ENCODE results near the gene IL20RB. TPM values are rescaled to one million over a fixed set of nuclear protein-coding genes. Genes with fewer than 3 reads are reported as not detected.

IL20RB gene
- total RNA-seq, 1 experiment from 2014 or later: 7.2 TPM

GRCh38 chr3:136925425-136926190, 32.2 kb upstream of the IL20RB start:
- peaks cover 16% of the 10 kb centered on the region; the same call in 1 of the 2 replicates for H4K20me1 ChIP-seq (ENCODE audit: insufficient read depth)
- H3K27ac ChIP-seq: no peak overlapping the region
- H3K9me2 ChIP-seq (ENCODE audit: insufficient read depth): no peaks in the 10 kb centered on the region
- ChIA-PET CTCF (no interaction called here), POLR2A (ENCODE audit: unreplicated experiment) (interaction anchor here (0.6 kb wide), 1 partner anchor 106 kb away, joined by 3 read pairs; no protein-coding TSS in a partner anchor)
- DNase-seq: no peak
- 0 out of 2 replicates have a peak, but pooled peaks cover 4% of the 10 kb centered on the region for H3K36me3 ChIP-seq (ENCODE audit: low read depth)
- BruUV-seq (replicated peaks): no TSS peak
- H3K27me3 ChIP-seq (ENCODE audit: insufficient read depth, low read depth): no peaks in the 10 kb centered on the region
- no peak overlapping the region for H3K4me2 ChIP-seq
- H3K4me3 ChIP-seq: no peak overlapping the region
- intact Hi-C loops (cut with micrococcal nuclease; ENCODE audit: unreplicated experiment): no loop called here
- H3F3A ChIP-seq (ENCODE audit: insufficient read depth, low read depth): peaks cover 16% of the 10 kb centered on the region; the same call in 1 of the 2 replicates
- TF ChIP-seq, protein P1, sequence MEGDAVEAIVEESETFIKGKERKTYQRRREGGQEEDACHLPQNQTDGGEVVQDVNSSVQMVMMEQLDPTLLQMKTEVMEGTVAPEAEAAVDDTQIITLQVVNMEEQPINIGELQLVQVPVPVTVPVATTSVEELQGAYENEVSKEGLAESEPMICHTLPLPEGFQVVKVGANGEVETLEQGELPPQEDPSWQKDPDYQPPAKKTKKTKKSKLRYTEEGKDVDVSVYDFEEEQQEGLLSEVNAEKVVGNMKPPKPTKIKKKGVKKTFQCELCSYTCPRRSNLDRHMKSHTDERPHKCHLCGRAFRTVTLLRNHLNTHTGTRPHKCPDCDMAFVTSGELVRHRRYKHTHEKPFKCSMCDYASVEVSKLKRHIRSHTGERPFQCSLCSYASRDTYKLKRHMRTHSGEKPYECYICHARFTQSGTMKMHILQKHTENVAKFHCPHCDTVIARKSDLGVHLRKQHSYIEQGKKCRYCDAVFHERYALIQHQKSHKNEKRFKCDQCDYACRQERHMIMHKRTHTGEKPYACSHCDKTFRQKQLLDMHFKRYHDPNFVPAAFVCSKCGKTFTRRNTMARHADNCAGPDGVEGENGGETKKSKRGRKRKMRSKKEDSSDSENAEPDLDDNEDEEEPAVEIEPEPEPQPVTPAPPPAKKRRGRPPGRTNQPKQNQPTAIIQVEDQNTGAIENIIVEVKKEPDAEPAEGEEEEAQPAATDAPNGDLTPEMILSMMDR (conservative IDR thresholded peaks at IDR 0.05): no peak
- TF ChIP-seq EZH2 (IDR thresholded peaks at IDR 0.05; ENCODE audit: low read depth): no peak
- peaks cover 48% of the 10 kb centered on the region for H3K79me2 ChIP-seq (ENCODE audit: low read depth)
- no peaks in the 10 kb centered on the region; the same call in 1 of the 2 replicates for H3K9me3 ChIP-seq (ENCODE audit: insufficient read depth, low read depth)
- H2AFZ ChIP-seq: no peak overlapping the region
- no peaks in the 10 kb centered on the region for H3K4me1 ChIP-seq (replicated peaks; ENCODE audit: insufficient read depth)

DNA sequence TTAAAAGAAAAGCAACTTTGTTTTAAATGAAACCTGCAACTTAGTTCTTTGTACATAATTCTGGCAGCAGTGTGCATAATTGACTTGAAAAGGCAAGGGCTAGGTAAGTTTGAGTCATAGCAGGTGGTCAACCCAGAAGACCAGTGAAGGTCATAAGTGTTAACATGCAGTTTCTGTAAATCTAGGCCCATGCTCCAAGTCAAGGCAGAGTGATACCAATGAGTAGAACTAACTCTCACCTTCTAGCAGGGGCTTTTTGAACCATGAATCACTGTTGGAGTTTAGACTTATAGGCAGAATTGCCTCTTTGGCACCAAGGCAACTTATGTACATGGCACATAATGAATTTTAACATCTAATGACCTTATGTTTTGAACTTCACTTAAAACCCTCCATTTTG, 29.5 kb upstream of the IL20RB start:
- no TSS peak for BruUV-seq (replicated peaks)
- no peaks in the 10 kb centered on the region for H3K9me2 ChIP-seq (ENCODE audit: insufficient read depth)

GRCh38 chr3:136929977-136930670, 27.7 kb upstream of the IL20RB start:
- CTCF ChIA-PET: interaction anchor here (0.6 to 0.7 kb wide), 2 partner anchors 83 to 503 kb away, joined by 3 to 4 read pairs; no protein-coding TSS in a partner anchor
- no peaks in the 10 kb centered on the region for H3K9me3 ChIP-seq (ENCODE audit: insufficient read depth, low read depth)
- H3K4me1 ChIP-seq (replicated peaks; ENCODE audit: insufficient read depth): 0 out of 2 replicates have a peak, but pooled peaks cover 5% of the 10 kb centered on the region
- H3K36me3 ChIP-seq (ENCODE audit: low read depth): no peaks in the 10 kb centered on the region
- POLR2A ChIA-PET (ENCODE audit: unreplicated experiment): interaction anchor here (0.6 kb wide), 2 partner anchors 32 to 68 kb away, joined by 4 read pairs; partner anchors contain the start of gene NCK1
- DNase-seq: no peak
- no peaks in the 10 kb centered on the region for H3K27me3 ChIP-seq (ENCODE audit: insufficient read depth, low read depth)
- no peak overlapping the region for H3K4me3 ChIP-seq
- intact Hi-C loops (cut with micrococcal nuclease; ENCODE audit: unreplicated experiment): no loop called here
- BruUV-seq (replicated peaks): no TSS peak
- peaks cover 26% of the 10 kb centered on the region; the same call in 1 of the 2 replicates for H3K79me2 ChIP-seq (ENCODE audit: low read depth)
- H2AFZ ChIP-seq: no peak overlapping the region
- no peak overlapping the region for H3K27ac ChIP-seq
- no peak overlapping the region for H3K4me2 ChIP-seq
- TF ChIP-seq EZH2 (IDR thresholded peaks at IDR 0.05; ENCODE audit: low read depth): no peak
- TF ChIP-seq, protein P1 (conservative IDR thresholded peaks at IDR 0.05): no peak
- H3F3A ChIP-seq (ENCODE audit: insufficient read depth, low read depth): peaks cover 13% of the 10 kb centered on the region; the same call in 1 of the 2 replicates
- H4K20me1 ChIP-seq (ENCODE audit: insufficient read depth): peaks cover 12% of the 10 kb centered on the region; the same call in 1 of the 2 replicates
- no peaks in the 10 kb centered on the region for H3K9me2 ChIP-seq (ENCODE audit: insufficient read depth)

More for the DNA sequence above, 29.5 kb upstream of the IL20RB start:
- Histone ChIP-seq H3K9me3 (ENCODE audit: insufficient read depth, low read depth) (no peaks in the 10 kb centered on the region; the same call in 1 of the 2 replicates), H4K20me1 (ENCODE audit: insufficient read depth) (peaks cover 12% of the 10 kb centered on the region; the same call in 1 of the 2 replicates), H3K27ac (no peak overlapping the region), H3K4me3 (no peak overlapping the region), H3K4me2 (no peak overlapping the region), H2AFZ (no peak overlapping the region), H3K4me1 (replicated peaks; ENCODE audit: insufficient read depth) (0 out of 2 replicates have a peak, but pooled peaks cover 5% of the 10 kb centered on the region), H3F3A (ENCODE audit: insufficient read depth, low read depth) (peaks cover 19% of the 10 kb centered on the region; the same call in 1 of the 2 replicates), H3K36me3 (ENCODE audit: low read depth) (no peaks in the 10 kb centered on the region), H3K79me2 (ENCODE audit: low read depth) (peaks cover 38% of the 10 kb centered on the region), H3K27me3 (ENCODE audit: insufficient read depth, low read depth) (no peaks in the 10 kb centered on the region)
- POLR2A ChIA-PET (ENCODE audit: unreplicated experiment): no interaction called here
- TF ChIP-seq, protein P1 (conservative IDR thresholded peaks at IDR 0.05): no peak
- no peak for TF ChIP-seq EZH2 (IDR thresholded peaks at IDR 0.05; ENCODE audit: low read depth)
- DNase-seq: no peak
- intact Hi-C loops (cut with micrococcal nuclease; ENCODE audit: unreplicated experiment): loop anchor here (1.0 kb wide), 1 partner anchor 9 kb away; no protein-coding TSS in a partner anchor
- CTCF ChIA-PET: no interaction called here
